Fibroblast of the aortic adventitia (primary cell): ENCODE measurements around the gene KDM4C. TPM values are rescaled to one million over a fixed set of nuclear protein-coding genes. Genes with fewer than 3 reads are reported as not detected.
A peak's percentile ranks its signal among the peaks of the same experiment; 100 is the strongest.

Source experiments
- DNase-seq: peaks from one replicate; pipeline ENCODE4 v3.0.0-alpha.2; 2010; ENCODE audit warnings: low read depth
- H3K4me3 ChIP-seq: 2 replicates; pipeline ENCODE4 v1.5.1; 2011; ENCODE audit warnings: low read depth, mild to moderate bottlenecking, control low read depth, low read length, moderate library complexity
- total RNA-seq: library from RNA; depleted of rRNA; stranded (reverse); fragments of >200 nt; gene quantifications from 2 replicates; pipeline ENCODE4 v1.2.3, GENCODE V29; 2012; ENCODE audit warnings: low replicate concordance
- TF ChIP-seq, protein P1 (sequence below): IDR thresholded peaks from 2 replicates; pipeline ENCODE4 v1.5.1; 2011; ENCODE audit warnings: mild to moderate bottlenecking, low read length, control low read depth, inconsistent platforms; ENCODE audit not compliant: insufficient read depth

KDM4C gene
- total RNA-seq, 1 donor, result 25.1 TPM

DNA sequence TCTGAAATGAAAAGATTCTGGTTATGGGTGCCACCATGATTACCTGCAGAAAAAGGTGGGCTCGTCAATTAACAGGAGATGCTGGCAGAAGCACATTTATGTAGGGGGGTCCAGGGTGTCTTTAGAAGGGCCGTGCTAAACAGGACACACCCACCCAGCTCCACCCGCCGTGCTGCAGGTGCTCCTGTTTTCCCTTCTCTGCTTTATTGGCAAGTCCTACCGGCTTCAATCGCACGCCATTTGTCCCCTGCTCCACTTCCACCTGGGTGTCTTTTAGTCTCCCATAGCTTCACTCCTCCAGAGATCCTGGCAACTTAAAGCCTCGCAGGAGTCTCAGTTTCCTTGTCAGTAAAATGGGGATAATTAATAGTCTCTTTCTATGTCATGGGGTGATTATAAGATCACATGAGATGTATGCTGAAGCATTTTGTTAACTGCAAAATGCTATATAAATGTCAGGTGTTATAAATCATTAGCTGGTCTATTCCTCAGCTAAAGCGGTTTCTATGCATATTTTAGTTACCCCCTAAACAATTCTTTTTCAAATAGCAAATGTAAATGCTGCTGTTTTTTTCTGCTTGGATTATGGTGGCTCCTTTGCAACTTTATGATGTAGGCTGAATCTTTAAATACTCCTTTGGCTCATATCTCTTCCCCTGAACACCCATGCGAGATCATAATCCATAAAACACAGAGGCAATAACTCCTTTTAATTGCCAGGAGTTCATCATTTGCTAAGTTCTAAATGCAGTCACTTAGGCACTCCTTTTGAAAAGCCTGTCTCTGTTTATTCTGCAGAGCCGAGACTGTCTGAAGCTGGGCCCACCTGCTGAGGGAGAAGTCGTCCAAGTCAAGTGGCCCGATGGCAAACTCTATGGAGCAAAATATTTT is 406.9 kb downstream of the KDM4C start:
- H3K4me3 ChIP-seq, result no peak overlapping the region
- TF ChIP-seq, protein P1, sequence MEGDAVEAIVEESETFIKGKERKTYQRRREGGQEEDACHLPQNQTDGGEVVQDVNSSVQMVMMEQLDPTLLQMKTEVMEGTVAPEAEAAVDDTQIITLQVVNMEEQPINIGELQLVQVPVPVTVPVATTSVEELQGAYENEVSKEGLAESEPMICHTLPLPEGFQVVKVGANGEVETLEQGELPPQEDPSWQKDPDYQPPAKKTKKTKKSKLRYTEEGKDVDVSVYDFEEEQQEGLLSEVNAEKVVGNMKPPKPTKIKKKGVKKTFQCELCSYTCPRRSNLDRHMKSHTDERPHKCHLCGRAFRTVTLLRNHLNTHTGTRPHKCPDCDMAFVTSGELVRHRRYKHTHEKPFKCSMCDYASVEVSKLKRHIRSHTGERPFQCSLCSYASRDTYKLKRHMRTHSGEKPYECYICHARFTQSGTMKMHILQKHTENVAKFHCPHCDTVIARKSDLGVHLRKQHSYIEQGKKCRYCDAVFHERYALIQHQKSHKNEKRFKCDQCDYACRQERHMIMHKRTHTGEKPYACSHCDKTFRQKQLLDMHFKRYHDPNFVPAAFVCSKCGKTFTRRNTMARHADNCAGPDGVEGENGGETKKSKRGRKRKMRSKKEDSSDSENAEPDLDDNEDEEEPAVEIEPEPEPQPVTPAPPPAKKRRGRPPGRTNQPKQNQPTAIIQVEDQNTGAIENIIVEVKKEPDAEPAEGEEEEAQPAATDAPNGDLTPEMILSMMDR, result no peak
- no peak for DNase-seq

DNA sequence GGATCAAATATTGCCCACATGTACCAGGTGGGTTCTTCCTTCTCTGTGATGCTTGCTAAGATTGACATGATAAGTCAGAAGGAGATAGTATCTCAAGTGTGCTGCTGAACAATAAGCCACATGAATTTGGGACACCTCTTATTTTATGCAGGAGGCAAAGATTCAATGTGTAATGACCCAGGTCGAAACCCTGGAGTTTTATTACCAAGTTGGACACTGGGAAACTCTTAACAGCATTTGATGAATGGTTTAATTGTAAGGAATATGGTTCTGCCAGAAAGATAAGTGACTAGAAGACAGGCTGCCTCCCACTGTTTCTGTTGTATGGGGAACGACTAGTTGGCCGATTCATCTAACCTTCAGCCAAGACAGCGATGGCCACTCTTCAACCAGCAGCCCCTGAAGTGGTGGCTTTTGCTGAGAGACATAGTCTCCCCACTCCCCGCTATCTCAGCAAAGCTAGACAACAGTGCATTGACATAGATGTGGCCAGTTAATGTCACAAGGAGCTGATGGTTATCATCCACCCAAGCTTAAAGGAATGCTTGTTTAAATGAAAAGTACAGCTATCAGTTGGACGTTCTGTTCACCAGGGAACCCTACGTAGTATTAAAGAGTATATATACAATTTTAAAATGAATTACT is 407.7 kb downstream of the KDM4C start:
- H3K4me3 ChIP-seq, result no peak overlapping the region
- DNase-seq, result no peak
- TF ChIP-seq, protein P1, result no peak

DNA sequence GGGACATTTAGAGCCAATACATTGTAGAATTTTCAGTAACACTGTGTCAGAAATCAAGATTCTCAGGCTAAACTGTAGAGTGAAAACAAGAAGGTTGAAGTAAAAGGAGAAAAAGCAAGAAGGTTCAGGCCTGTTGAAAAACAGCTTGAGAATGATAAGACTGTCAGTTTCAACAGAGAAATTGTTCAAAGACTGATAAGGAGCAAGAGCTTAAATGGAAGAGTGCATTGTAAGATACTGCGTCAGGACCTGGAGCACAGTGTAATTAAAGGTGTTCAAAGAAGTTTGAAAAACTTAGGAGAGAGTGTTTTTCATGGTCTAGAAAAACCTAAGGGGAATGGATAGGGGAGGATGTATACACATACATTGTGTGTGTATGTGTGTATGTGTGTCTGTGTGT is 408.3 kb downstream of the KDM4C start:
- H3K4me3 ChIP-seq, result no peak overlapping the region
- TF ChIP-seq, protein P1, result no peak
- no peak for DNase-seq

DNA sequence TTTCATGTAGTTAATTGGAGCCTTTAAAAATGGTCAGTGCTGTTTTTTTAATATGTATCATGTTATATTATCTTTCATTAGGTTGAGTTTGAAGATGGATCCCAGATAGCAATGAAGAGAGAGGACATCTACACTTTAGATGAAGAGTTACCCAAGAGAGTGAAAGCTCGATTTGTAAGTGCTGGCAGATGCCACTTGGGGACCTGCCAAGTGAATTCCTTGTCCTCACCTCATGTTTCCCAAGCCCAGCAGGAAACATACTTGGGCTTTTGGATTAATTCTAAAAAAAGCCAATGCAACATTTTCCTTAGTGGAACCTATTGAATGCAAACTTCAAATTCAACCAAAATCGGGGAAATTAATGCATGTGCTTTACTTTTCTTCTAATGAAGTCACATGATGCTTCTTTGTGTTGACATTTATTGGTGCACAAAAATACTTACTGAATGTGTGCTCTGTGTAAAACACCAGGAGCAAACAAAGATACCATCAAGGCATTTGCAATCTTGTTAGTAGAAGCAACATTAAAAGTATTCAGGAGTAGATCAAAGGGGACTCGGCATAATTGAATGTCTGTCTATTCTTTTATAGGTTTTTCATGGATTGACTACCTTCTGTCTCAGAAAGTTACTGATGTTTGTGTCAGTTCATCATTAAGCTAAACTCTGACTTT is 412.1 kb downstream of the KDM4C start:
- TF ChIP-seq, protein P1, result no peak
- no peak overlapping the region for H3K4me3 ChIP-seq
- peak; percentile 45 for DNase-seq

DNA sequence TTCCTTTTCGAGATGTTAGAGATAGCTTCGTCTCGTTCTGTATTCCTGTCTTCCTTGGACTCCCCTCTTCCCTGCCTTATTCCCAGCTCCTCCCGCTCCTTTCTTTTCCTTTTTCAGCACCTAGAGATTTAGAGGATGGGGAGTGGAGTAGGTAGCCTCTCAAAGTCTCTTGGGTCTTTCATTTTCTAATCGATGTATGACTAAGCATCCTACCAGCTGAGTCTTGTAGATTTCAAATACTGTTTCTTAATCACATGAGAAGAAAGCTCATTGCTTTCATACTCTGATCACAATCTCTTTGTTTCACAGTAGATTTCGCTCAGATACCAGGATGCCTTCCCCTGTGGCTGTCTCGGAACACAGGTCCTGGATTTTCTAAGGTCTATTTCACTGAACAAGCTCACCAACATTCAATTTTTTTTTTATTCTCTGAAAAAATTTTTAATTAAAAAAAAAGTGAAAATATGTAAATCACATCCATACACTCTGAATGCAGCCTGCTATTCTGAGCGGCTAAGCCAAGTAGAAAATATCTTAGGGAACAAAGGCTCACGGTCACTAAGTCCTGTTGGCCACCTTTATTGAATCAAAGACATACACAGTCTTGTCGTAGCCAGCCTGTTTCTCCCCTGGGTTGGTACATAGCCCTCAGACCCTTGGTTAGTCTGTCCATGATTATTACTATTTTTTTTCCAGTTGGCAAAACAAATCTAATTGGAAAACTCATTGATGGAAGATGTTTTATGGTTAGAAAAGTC is 413.8 kb downstream of the KDM4C start:
- DNase-seq, result no peak
- TF ChIP-seq, protein P1, result no peak
- H3K4me3 ChIP-seq, result no peak overlapping the region
